ENCODE data around the gene MYOT.

Gene MYOT, protein sequence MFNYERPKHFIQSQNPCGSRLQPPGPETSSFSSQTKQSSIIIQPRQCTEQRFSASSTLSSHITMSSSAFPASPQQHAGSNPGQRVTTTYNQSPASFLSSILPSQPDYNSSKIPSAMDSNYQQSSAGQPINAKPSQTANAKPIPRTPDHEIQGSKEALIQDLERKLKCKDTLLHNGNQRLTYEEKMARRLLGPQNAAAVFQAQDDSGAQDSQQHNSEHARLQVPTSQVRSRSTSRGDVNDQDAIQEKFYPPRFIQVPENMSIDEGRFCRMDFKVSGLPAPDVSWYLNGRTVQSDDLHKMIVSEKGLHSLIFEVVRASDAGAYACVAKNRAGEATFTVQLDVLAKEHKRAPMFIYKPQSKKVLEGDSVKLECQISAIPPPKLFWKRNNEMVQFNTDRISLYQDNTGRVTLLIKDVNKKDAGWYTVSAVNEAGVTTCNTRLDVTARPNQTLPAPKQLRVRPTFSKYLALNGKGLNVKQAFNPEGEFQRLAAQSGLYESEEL

DNA sequence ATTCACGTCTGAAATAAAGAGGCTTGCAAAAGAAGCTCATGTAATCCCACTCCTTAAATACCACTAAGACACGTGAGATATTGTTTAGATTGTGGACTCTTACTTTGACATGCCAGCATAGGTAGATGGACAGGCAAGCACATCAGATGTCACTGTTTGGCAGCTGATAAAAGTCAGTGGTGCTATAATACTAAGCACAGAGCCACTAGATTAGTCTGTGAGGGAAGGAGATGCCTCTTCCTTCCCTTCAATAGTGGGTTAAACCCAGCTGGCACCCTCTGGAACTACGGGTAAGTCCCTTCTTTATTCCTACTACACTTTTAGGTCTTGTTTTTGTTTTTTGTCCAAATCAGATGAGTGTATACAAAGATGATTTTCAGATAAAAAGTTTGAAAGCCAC is at the start of gene MYOT:
Gene MYOT (plus strand): TSS at position 197 of the 400 bp plus-strand sequence. CDS start 2,792 bp downstream, outside the sequence.
- Mint-ChIP-seq H3K4me1 (ENCODE audit: low read depth) (no peaks in the 10 kb centered on the region), H3K36me3 (ENCODE audit: low read depth) (no peaks in the 10 kb centered on the region), H3K27me3 (no peaks in the 10 kb centered on the region)

DNA sequence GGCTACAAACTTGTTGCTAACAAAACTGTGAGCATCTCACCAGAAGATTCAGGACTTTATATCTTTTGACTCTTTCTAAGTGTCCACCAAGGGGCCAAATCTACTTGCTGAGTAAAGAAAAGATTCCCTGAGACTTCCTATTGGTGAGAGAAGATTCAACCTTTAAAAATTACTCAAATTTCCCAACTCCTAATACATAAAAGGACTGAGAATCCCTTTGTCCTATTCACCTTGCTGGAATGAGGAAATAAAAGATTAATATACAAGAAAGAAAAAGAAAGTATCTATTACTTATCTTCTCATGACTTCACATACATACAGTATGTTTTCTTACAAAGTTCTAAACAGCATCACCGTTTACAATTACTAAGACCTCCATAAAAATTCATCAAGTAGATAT is 47.9 kb upstream of the MYOT start:
- Mint-ChIP-seq H3K4me3 (no peak overlapping the region), H3K27me3 (no peaks in the 10 kb centered on the region), H3K27ac (no peak overlapping the region), H3K36me3 (ENCODE audit: low read depth) (no peaks in the 10 kb centered on the region), H3K9me3 (no peaks in the 10 kb centered on the region), H3K4me1 (ENCODE audit: low read depth) (no peaks in the 10 kb centered on the region)
- no peak for DNase-seq

More for the DNA sequence above, at the start of gene MYOT:
- no peak for DNase-seq
- H3K27ac Mint-ChIP-seq, result no peak within 1 kb of the TSS
- H3K9me3 Mint-ChIP-seq, result no peaks in the 10 kb centered on the region
- H3K4me3 Mint-ChIP-seq, result no peak within 1 kb of the TSS

DNA sequence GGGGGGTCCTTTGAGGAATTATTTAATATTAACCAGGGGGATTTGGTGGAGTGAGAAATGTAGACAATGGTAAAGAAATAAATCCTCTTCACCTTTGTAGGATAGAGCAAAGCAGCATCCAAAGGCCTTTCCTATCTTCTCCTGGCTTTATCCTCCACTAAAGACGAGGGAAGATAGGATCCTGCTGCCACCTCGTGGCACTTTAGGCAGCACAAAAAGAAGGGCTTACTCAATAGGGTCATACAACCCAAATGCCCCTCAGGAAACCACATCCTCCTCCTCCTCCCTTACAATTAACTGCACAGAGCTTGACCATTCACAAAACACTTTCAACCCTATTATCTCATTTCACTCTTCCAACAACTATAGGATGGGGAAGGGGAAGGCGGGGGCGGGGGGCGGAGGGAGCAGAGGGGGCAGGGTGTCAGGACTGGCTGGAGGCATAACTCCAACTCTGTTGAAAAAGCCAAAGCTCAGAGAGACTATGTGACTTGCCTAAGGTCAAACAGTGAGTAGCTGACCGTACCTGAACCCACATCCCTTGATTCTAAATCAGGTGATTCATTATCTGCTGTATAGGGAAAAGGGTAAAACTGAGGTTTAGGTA is 45.4 kb upstream of the MYOT start:
- Mint-ChIP-seq H3K27ac (no peak overlapping the region), H3K4me1 (ENCODE audit: low read depth) (no peaks in the 10 kb centered on the region), H3K27me3 (no peaks in the 10 kb centered on the region), H3K36me3 (ENCODE audit: low read depth) (no peaks in the 10 kb centered on the region), H3K9me3 (peaks cover 2% of the 10 kb centered on the region), H3K4me3 (no peak overlapping the region)
- DNase-seq, result no peak

DNA sequence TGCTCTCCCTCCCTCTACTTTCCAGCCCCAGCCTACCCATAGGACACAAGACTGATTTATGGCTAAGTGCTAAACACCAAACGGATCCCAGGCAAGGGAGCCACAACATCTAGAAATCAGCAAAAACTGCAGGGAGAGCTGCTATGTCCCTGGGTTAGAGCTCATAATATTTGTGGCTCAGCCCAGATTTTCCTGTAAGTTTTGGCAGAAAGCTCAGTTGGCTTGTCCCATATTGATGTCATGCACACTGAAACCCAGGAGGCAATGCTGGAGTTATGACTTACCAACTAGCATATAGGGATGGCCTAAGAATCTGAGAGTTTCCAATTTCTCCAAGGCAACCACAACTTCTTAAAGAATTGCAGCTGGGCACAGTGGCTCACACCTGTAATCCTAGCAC is 44.7 kb upstream of the MYOT start:
- H3K9me3 Mint-ChIP-seq, result peaks cover 2% of the 10 kb centered on the region
- no peak for DNase-seq
- no peaks in the 10 kb centered on the region for H3K27me3 Mint-ChIP-seq
- no peak overlapping the region for H3K4me3 Mint-ChIP-seq
- H3K36me3 Mint-ChIP-seq (ENCODE audit: low read depth), result no peaks in the 10 kb centered on the region
- no peak overlapping the region for H3K27ac Mint-ChIP-seq
- H3K4me1 Mint-ChIP-seq (ENCODE audit: low read depth), result no peaks in the 10 kb centered on the region

DNA sequence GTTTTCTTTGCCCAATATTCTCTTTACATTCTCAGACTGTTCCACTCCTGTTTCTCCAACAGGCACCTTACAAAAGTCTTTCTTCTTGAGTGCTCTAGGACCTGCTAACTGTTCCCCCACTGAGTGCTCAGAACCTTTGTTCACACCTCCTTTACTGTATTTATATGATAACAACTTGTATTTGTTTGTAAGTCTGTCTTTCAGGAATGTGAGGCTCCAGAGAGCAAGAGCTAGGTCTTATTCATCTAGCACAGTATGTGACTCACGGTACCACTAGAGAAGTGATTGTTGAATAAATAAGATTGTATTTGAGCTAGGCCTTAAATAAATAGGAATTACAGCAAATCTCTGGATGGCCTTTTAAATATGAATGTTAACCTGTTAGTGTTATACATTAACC is 42.5 kb upstream of the MYOT start:
- Mint-ChIP-seq H3K4me3 (no peak overlapping the region), H3K9me3 (peaks cover 2% of the 10 kb centered on the region), H3K4me1 (ENCODE audit: low read depth) (no peaks in the 10 kb centered on the region), H3K27me3 (no peaks in the 10 kb centered on the region), H3K27ac (no peak overlapping the region), H3K36me3 (ENCODE audit: low read depth) (no peaks in the 10 kb centered on the region)
- DNase-seq, result no peak

DNA sequence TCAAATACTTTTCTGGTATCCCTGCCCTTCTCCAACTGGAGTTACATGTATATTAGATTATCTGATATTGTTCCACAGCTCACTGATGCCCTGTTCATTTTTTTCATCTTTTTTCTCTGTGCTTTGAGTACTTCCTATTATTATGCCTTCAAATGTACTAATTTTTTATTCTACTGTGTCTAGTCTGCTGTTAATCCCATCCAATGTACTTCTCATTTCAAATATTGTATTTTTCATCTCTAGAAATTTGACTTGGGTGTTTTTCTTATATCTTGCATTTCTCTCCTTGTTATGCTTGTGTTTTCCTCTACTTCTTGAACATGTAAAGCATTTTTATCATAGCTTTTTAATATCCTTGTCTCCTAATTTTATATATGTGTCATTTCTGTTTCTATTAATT is 41.6 kb upstream of the MYOT start:
- H3K27me3 Mint-ChIP-seq, result peaks cover 2% of the 10 kb centered on the region
- DNase-seq, result no peak
- H3K36me3 Mint-ChIP-seq (ENCODE audit: low read depth), result no peaks in the 10 kb centered on the region
- no peaks in the 10 kb centered on the region for H3K4me1 Mint-ChIP-seq (ENCODE audit: low read depth)
- H3K4me3 Mint-ChIP-seq, result no peak overlapping the region
- H3K9me3 Mint-ChIP-seq, result peaks cover 2% of the 10 kb centered on the region
- H3K27ac Mint-ChIP-seq, result no peak overlapping the region

DNA sequence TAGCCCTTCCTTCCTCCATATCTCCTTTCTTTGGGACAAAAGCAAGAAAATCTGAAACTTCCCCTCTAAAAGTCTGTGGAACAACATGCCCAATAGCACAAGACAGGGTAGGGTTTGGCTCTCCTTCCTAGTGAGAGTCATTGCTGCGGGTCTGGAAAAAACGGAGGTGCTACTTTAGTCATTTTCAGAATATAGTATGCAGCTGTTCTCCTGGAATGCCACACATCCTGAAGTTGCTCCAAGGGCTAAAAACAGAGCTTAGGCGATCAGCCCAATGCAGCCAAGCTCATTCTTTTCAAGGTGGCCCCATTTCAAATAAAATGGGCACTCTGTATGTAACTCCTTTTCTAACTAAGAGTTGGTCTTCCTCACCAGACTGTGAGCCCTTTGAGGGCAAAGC is 39.5 kb upstream of the MYOT start:
- peaks cover 2% of the 10 kb centered on the region for H3K9me3 Mint-ChIP-seq
- no peaks in the 10 kb centered on the region for H3K36me3 Mint-ChIP-seq (ENCODE audit: low read depth)
- H3K27me3 Mint-ChIP-seq, result peaks cover 3% of the 10 kb centered on the region
- no peaks in the 10 kb centered on the region for H3K4me1 Mint-ChIP-seq (ENCODE audit: low read depth)
- no peak overlapping the region for H3K27ac Mint-ChIP-seq
- no peak overlapping the region for H3K4me3 Mint-ChIP-seq
- no peak for DNase-seq

DNA sequence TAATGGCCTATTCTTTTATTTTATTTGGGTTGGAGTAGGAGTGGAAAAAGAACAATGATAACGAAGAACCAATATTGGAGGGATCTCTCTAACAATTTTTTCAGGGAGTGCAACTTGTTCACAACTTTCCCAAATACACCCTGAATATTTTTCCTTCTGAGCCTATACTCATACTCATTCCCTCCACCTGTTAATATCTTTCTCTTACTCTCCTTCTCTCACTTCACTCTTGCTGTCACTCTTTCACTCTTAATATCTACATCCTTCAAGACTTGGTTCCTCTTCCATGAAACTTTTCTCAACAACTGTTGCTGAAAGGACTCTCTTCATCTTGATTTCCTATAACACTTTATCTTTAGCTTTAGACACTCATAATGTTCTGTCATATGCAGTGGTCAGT is 39.0 kb upstream of the MYOT start:
- no peaks in the 10 kb centered on the region for H3K36me3 Mint-ChIP-seq (ENCODE audit: low read depth)
- H3K9me3 Mint-ChIP-seq, result peaks cover 2% of the 10 kb centered on the region
- H3K27ac Mint-ChIP-seq, result no peak overlapping the region
- peaks cover 3% of the 10 kb centered on the region for H3K27me3 Mint-ChIP-seq
- no peak for DNase-seq
- no peak overlapping the region for H3K4me3 Mint-ChIP-seq
- H3K4me1 Mint-ChIP-seq (ENCODE audit: low read depth), result no peaks in the 10 kb centered on the region

DNA sequence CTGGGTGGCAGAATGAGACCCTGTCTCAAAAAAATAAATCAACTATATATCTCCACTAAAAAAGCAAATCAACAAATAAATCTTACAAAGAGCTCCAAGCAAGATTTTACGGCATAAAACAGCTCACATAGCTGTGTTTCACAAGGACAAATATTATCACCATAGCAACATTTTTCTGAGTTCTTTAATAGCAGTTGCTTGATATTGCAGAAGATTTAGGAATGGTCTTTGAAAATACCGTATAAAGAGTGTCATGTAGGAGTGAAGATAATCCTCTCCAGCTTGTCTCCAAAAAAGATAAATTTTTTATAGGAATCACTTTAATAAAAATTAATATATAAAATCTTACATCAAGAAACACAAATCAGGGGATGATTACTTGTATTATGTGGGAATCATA is 36.6 kb upstream of the MYOT start:
- Mint-ChIP-seq H3K27me3 (peaks cover 3% of the 10 kb centered on the region), H3K4me1 (ENCODE audit: low read depth) (no peaks in the 10 kb centered on the region), H3K9me3 (peaks cover 2% of the 10 kb centered on the region), H3K36me3 (ENCODE audit: low read depth) (no peaks in the 10 kb centered on the region), H3K4me3 (no peak overlapping the region), H3K27ac (no peak overlapping the region)
- DNase-seq, result no peak

DNA sequence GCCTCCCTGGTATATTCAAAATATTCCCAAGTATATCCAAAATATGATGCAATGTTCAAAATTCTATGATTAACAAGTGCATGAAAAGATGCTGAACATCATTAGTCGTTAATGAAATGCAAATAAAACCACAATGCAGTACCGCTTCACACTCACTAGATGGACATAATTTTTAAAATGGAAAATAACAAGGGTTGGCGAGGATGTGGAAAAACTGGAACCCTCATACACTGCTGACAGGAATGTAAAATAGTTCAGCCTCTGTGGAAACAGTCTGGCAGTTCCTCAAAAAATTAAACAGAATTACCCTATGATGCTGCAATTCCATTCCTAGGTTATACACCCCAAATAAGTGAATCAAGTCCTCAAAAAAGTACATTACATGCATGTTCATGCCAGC is 36.1 kb upstream of the MYOT start:
- Mint-ChIP-seq H3K27ac (no peak overlapping the region), H3K4me3 (no peak overlapping the region), H3K36me3 (ENCODE audit: low read depth) (no peaks in the 10 kb centered on the region), H3K27me3 (peaks cover 3% of the 10 kb centered on the region), H3K4me1 (ENCODE audit: low read depth) (no peaks in the 10 kb centered on the region), H3K9me3 (no peaks in the 10 kb centered on the region)
- no peak for DNase-seq

DNA sequence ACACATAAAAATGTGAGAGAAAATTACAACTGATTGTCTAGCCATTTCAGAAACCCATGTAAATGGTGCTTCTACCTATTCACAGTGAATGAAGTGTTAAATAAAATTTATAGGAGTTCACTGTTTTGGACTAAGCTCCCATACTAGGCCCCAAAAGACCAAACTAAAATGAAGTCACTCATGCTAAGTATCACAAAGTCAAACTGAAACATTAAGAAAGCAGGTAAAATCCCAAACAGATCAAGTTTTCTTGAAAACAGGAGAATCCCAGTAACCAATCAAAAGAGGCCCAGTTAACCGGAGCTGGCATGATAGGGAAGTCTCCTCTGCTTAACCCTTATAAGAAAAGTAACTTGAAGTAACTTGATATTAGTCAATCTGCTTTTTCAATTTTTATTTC is 35.2 kb upstream of the MYOT start:
- peaks cover 3% of the 10 kb centered on the region for H3K27me3 Mint-ChIP-seq
- H3K36me3 Mint-ChIP-seq (ENCODE audit: low read depth), result no peaks in the 10 kb centered on the region
- no peak overlapping the region for H3K27ac Mint-ChIP-seq
- DNase-seq, result no peak
- H3K4me3 Mint-ChIP-seq, result no peak overlapping the region
- no peaks in the 10 kb centered on the region for H3K4me1 Mint-ChIP-seq (ENCODE audit: low read depth)
- H3K9me3 Mint-ChIP-seq, result no peaks in the 10 kb centered on the region

DNA sequence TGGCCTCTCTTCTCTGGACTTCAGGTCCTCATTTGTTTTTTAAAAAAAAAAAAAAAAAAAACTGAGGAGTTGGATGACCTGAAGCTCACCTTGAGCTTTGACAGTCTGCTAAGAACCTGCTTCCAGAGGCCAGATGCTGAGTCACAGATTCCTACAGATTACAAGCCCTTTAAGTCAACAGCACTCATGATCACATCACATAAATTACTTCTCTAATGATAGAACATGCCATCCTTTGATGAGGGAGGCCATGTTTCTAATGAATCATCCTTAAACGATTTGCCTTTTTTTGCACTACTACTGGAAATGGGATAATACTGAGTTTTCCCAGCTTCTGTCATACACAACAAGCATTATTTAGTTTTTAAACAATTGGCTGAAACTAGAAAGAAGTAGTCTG is 34.2 kb upstream of the MYOT start:
- no peak overlapping the region for H3K27ac Mint-ChIP-seq
- H3K27me3 Mint-ChIP-seq, result peaks cover 3% of the 10 kb centered on the region
- H3K36me3 Mint-ChIP-seq (ENCODE audit: low read depth), result no peaks in the 10 kb centered on the region
- no peak for DNase-seq
- no peaks in the 10 kb centered on the region for H3K4me1 Mint-ChIP-seq (ENCODE audit: low read depth)
- H3K4me3 Mint-ChIP-seq, result no peak overlapping the region
- no peaks in the 10 kb centered on the region for H3K9me3 Mint-ChIP-seq

DNA sequence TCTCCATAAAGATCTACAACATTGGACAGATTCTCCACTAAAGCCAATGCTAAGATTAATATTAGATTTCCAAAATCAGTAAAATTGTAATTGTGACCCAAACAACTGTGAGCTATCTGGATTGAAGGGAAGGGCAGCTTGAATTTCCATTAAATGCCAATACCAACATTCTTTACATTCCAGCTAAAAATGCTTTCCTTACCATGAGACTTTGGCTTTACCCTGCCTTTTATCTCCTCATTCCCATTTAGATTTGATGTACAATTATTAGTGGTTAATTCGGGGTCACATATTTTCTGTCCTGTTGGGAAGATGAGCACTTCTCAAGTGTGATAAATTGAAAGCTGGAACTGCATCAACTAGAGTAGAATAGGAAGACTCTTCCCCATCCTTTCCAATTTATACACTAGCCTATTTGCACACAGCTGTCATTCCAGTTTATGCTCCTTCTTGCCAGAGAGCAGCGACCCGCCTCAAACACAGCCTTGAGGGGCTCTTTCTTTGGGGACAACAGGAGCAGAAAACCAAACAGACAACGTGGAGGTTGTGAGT is 33.1 kb upstream of the MYOT start:
- H3K27ac Mint-ChIP-seq, result no peak overlapping the region
- no peak overlapping the region for H3K4me3 Mint-ChIP-seq
- peaks cover 3% of the 10 kb centered on the region for H3K27me3 Mint-ChIP-seq
- H3K36me3 Mint-ChIP-seq (ENCODE audit: low read depth), result no peaks in the 10 kb centered on the region
- no peaks in the 10 kb centered on the region for H3K9me3 Mint-ChIP-seq
- DNase-seq, result no peak
- no peaks in the 10 kb centered on the region for H3K4me1 Mint-ChIP-seq (ENCODE audit: low read depth)

DNA sequence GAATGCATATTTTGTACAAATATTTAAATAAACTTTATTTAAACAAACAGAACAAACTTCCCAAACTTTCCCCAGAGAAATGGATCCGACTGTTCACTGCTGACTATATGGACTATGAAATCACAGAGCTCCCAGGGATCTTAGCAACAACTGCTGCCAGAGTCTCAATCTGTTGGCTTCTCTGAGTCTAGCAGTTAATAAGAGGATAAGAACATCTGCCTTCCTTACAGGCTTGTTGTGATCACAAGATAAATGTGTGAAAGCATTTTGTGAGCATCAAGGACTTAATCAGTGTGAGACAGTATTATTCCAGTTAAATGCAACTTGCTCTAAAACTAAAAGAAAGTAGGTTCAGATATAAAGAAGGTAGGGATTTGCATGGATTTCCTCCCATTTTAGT is 31.4 kb upstream of the MYOT start:
- H3K4me1 Mint-ChIP-seq (ENCODE audit: low read depth), result no peaks in the 10 kb centered on the region
- H3K9me3 Mint-ChIP-seq, result no peaks in the 10 kb centered on the region
- H3K27ac Mint-ChIP-seq, result no peak overlapping the region
- H3K4me3 Mint-ChIP-seq, result no peak overlapping the region
- no peaks in the 10 kb centered on the region for H3K27me3 Mint-ChIP-seq
- DNase-seq, result no peak
- H3K36me3 Mint-ChIP-seq (ENCODE audit: low read depth), result no peaks in the 10 kb centered on the region

DNA sequence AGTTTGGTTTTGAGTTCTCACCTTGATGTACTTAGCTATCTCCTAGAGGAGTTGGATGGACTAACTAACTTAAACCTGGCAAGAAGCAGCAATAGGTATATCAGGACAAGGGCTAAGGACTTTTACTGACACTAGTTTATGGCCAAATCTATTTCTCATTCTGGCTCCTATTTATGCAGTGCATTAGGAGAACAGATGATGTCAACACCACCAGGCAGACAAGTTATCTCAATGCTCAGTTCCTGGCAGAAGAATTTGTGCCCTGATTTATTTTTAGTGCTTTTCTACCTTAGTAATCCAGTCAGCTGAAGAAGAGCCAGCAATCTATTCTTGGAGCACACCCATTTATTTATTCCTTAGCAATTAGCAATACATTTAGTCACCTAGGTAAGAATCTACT is 30.7 kb upstream of the MYOT start:
- Mint-ChIP-seq H3K9me3 (no peaks in the 10 kb centered on the region), H3K36me3 (ENCODE audit: low read depth) (no peaks in the 10 kb centered on the region), H3K27ac (no peak overlapping the region), H3K27me3 (no peaks in the 10 kb centered on the region), H3K4me1 (ENCODE audit: low read depth) (no peaks in the 10 kb centered on the region), H3K4me3 (no peak overlapping the region)
- DNase-seq, result no peak

Measured in activated T-cell treated with anti-CD3 and anti-CD28 coated beads, Interleukin-2, amount 50 U/mL, for 24 hours (primary cell).